K562 (cell line): ENCODE data around the gene POLR3GL. TPM values are rescaled to one million over a fixed set of nuclear protein-coding genes. Genes with fewer than 3 reads are reported as not detected.
A peak's percentile ranks its signal among the peaks of the same experiment; 100 is the strongest.

Experiments
- ATAC-seq: fragments of 200-7000 bp; cut with Tn5 transposase; 3 replicates; pipeline ENCODE4 v1.9.1; 2020; ENCODE audit warnings: moderate library complexity
- BruUV-seq: library from RNA; stranded (reverse); fragments of 400-500 nt; replicated peaks from 2 replicates; lab custom pipeline; 2021; lab: Mats Ljungman, UMichigan
- CTCF ChIA-PET: fragments of 300-600 bp; formaldehyde crosslinking; extraction: SDS; loops from one replicate; lab custom pipeline; 2021; ENCODE audit warnings: low intra/inter-chr PET ratio; lab: Yijun Ruan, JAX
- POLR2A ChIA-PET: fragments of 300-600, 350-650 bp; sonication (Branson Sonifier 250); formaldehyde crosslinking; extraction: SDS; loops from one replicate; lab custom pipeline; 2021; ENCODE audit warnings: antibody characterized with exemption, inconsistent platforms; lab: Yijun Ruan, JAX
- DNase-seq, 4 experiments: peaks; one replicate each; pipeline versions ENCODE4 v3.0.0 to v3.0.0-alpha.2; 2011 to 2018; ENCODE audit warnings: low spot score in 3 of 4, mixed read lengths in 3 of 4; ENCODE audit errors: extremely low read depth in 1 of 4
- FAIRE-seq: peaks from 2 replicates; lab custom pipeline; 2011; peaks lifted over from hg19 to GRCh38; lab: Jason Lieb, UNC
- H2AFZ ChIP-seq: 2 replicates; pipeline ENCODE4 v1.6.0; 2011; ENCODE audit warnings: low read depth, low read length, control low read depth, inconsistent platforms
- H3K27ac ChIP-seq: fragments of 200-600 bp; 3 replicates; pipeline ENCODE4 v1.8.0; 2011; ENCODE audit warnings: low read depth, mild to moderate bottlenecking, control low read depth, inconsistent platforms, low read length, moderate library complexity, mixed read lengths; ENCODE audit errors: extremely low read depth
- H3K27me3 ChIP-seq, 2 experiments: fragments of 300-600 bp in 1 of 2; 2 replicates in 1 of 2; 3 replicates in 1 of 2; pipeline versions ENCODE4 v1.6.0 to v1.8.0; 2011; ENCODE audit warnings: inconsistent platforms in 2 of 2, low read length in 2 of 2, mild to moderate bottlenecking in 1 of 2, mixed read lengths in 1 of 2, moderate library complexity in 1 of 2; ENCODE audit not compliant: control insufficient read depth in 2 of 2, insufficient read depth in 2 of 2
- H3K36me3 ChIP-seq: fragments of 300-600 bp; 3 replicates; pipeline ENCODE4 v1.8.0; 2011; ENCODE audit warnings: mild to moderate bottlenecking, low read length, inconsistent platforms; ENCODE audit not compliant: control insufficient read depth, insufficient read depth
- H3K4me1 ChIP-seq, 2 experiments: fragments of 200-600 bp in 1 of 2; replicated peaks in 1 of 2; 2 replicates in 1 of 2; 3 replicates in 1 of 2; pipeline versions ENCODE4 v1.5.1 to v1.8.0; 2011; ENCODE audit warnings: inconsistent platforms in 2 of 2, low read length in 2 of 2, mild to moderate bottlenecking in 1 of 2, mixed read lengths in 1 of 2, moderate library complexity in 1 of 2; ENCODE audit not compliant: control insufficient read depth in 2 of 2, insufficient read depth in 2 of 2
- H3K4me2 ChIP-seq: 2 replicates; pipeline ENCODE4 v1.6.1; 2011; ENCODE audit warnings: low read length, control low read depth, inconsistent platforms, mixed read lengths; ENCODE audit not compliant: insufficient read depth
- H3K4me3 ChIP-seq: fragments of 200-600 bp; sonication (generic), shearing (Covaris generic); 2 replicates; pipeline ENCODE4 v1.5.1; 2016; ENCODE audit warnings: control low read depth, inconsistent platforms
- H3K79me2 ChIP-seq: fragments of 200-600 bp; 3 replicates; pipeline ENCODE4 v1.8.0; 2011; ENCODE audit warnings: low read length, inconsistent platforms; ENCODE audit not compliant: control insufficient read depth, insufficient read depth
- H3K9ac ChIP-seq, 2 experiments: 2 replicates each; pipeline versions ENCODE4 v1.6.0 to v1.6.1; 2011; ENCODE audit warnings: low read depth in 2 of 2, low read length in 2 of 2, control low read depth in 1 of 2, inconsistent platforms in 1 of 2, mild to moderate bottlenecking in 1 of 2, mixed read lengths in 1 of 2; ENCODE audit not compliant: insufficient read depth in 1 of 2
- H3K9me1 ChIP-seq: one replicate; pipeline ENCODE4 v1.6.0; 2011; ENCODE audit warnings: inconsistent platforms, mild to moderate bottlenecking, low read length, moderate library complexity; ENCODE audit not compliant: control insufficient read depth, insufficient read depth
- H3K9me3 ChIP-seq: replicated peaks from 2 replicates; pipeline ENCODE4 v1.5.1; 2011; ENCODE audit warnings: low read depth, low read length, inconsistent platforms; ENCODE audit not compliant: control insufficient read depth, insufficient read depth
- H4K20me1 ChIP-seq: replicated peaks from 2 replicates; pipeline ENCODE4 v1.6.1; 2011; ENCODE audit warnings: low read length, inconsistent platforms, mixed read lengths; ENCODE audit not compliant: control insufficient read depth, insufficient read depth
- FOXP4 ChIP-seq: sonication (generic); formaldehyde crosslinking; IDR thresholded peaks from 2 replicates; pipeline ENCODE4 v1.8.0; 2022; ENCODE audit warnings: mild to moderate bottlenecking, missing genetic modification reagents, borderline replicate concordance
- ZKSCAN1 ChIP-seq: fragments of 150-350 bp; IDR thresholded peaks from 2 replicates; pipeline ENCODE4 v1.6.1; 2016; ENCODE audit warnings: low read depth, low read length
- ZNF57 ChIP-seq: fragments of 450-650 bp; formaldehyde crosslinking; IDR thresholded peaks from 2 replicates; pipeline ENCODE4 v1.4.0; 2020; ENCODE audit warnings: mild to moderate bottlenecking, moderate library complexity
- WGBS: fragments of 100-300 bp; shearing (Covaris generic); methylation state at CpG from one replicate; pipeline ENCODE4 v1.1.6; 2016; ENCODE audit warnings: low coverage, mixed read lengths; ENCODE audit not compliant: insufficient coverage; ENCODE audit errors: missing lambda C conversion rate; 5-methylcytosine and 5-hydroxymethylcytosine counted together
- in situ Hi-C: fragments of 300-500 bp; cut with MboI; formaldehyde crosslinking; loops from 4 replicates; pipeline ENCODE4 v1.15.0; 2018; ENCODE audit warnings: inconsistent platforms, mixed read lengths
- intact Hi-C: fragments of 100-400 bp; cut with micrococcal nuclease; formaldehyde crosslinking; loops from 2 replicates; pipeline ENCODE4 v1.14.2; 2022
- polyA plus RNA-seq, 8 experiments: library from polyadenylated mRNA; depleted of rRNA in 4 of 8; stranded (reverse) in 5 of 8; unstranded in 3 of 8; fragments of >200 nt; fragmentation: Nextera tagmentation in 2 of 8; fragmentation: Illumina TruSeq in 1 of 8; extraction: Ambion mirVana in 2 of 8; extraction: Trizol in 1 of 8; gene quantifications; 2 replicates each; pipeline versions ENCODE4 v1.2.1 to v1.2.3, GENCODE V29; 2011 to 2014; ENCODE audit warnings: inconsistent platforms in 1 of 8, missing spikeins in 1 of 8
- total RNA-seq, 7 experiments: library from RNA; depleted of rRNA in 6 of 7; stranded (reverse); fragments of >200 nt in 6 of 7; fragmentation: Illumina TruSeq in 2 of 7; extraction: Trizol in 2 of 7; gene quantifications; 2 replicates each; pipeline versions ENCODE4 v1.2.1 to v1.2.3, GENCODE V29; 2011 to 2021; ENCODE audit warnings: low replicate concordance in 1 of 7

The POLR3GL gene
- total and polyA plus RNA-seq, 9 of the 15 experiments (the other 6 are each of a cell fraction or from before 2014, with no cell fraction given) = 14.6 to 48.4 (median 38.2) TPM

DNA sequence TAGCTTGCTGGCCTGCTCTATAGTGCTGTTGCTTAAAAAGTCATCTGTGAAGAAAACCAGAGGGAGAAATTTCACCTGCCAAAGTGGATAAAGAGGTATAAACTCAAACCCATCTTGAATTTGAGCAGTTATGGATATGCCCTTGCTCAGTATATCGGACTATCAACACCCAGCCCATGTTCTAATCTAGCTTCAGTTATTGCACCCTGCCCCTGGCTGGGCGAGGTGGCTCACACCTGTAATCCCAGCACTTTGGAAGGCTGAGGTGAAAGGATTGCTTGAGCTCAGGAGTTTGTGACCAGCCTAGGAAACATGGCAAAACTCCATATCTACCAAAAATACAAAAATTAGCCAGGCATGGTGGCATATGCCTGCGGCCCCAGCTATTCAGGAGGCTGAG is 20.0 kb upstream of the POLR3GL start:
- Histone ChIP-seq H3K4me2 (no peak overlapping the region), H3K9me3 (no peaks in the 10 kb centered on the region), H2AFZ (no peak overlapping the region), H3K79me2 (no peaks in the 10 kb centered on the region), H3K9me1 (no peaks in the 10 kb centered on the region), H3K27me3 (no peaks in the 10 kb centered on the region), H3K9ac (no peak overlapping the region), H3K36me3 (peaks cover 18% of the 10 kb centered on the region; the same call in 1 of the 3 replicates), H3K27ac (no peak overlapping the region), H4K20me1 (no peaks in the 10 kb centered on the region), H3K4me1 (no peaks in the 10 kb centered on the region), H3K4me3 (no peak overlapping the region)
- intact Hi-C loops = no loop called here
- POLR2A ChIA-PET = interaction anchor here (1.4 to 1.9 kb wide), 2 partner anchors 13 to 17 kb away, joined by 4 to 6 read pairs; partner anchors contain the start of genes LIX1L and RBM8A
- TF ChIP-seq ZNF57 (CRISPR knock-in tag) = no peak
- no TSS peak for BruUV-seq
- 85% methylated on average over 3 of the region's 3 CpGs for whole genome bisulfite sequencing
- CTCF ChIA-PET = no interaction called here
- FAIRE-seq = no peak
- ATAC-seq = no peak
- in situ Hi-C loops = no loop called here
- no peak for DNase-seq

- CTCF ChIA-PET = no interaction called here
- Histone ChIP-seq H3K36me3 (peaks cover 15% of the 10 kb centered on the region; the same call in 1 of the 3 replicates), H3K27me3 (no peaks in the 10 kb centered on the region), H3K9me1 (no peaks in the 10 kb centered on the region), H3K4me3 (no peak overlapping the region), H4K20me1 (no peaks in the 10 kb centered on the region), H3K4me2 (no peak overlapping the region), H3K4me1 (peaks cover 0 to 3% of the 10 kb centered on the region in 2 experiments; a peak in 3 of 5 replicates), H2AFZ (no peak overlapping the region), H3K79me2 (no peaks in the 10 kb centered on the region), H3K9me3 (no peaks in the 10 kb centered on the region), H3K9ac (no peak overlapping the region), H3K27ac (no peak overlapping the region)
- intact Hi-C loops (no loop called here), in situ Hi-C loops (no loop called here)
- WGBS = 88% methylated on average over 4 of the region's 4 CpGs
- ATAC-seq (no peak), DNase-seq (no peak), FAIRE-seq (no peak)
- POLR2A ChIA-PET = no interaction called here
- no TSS peak for BruUV-seq
- TF ChIP-seq FOXP4 (no peak), ZKSCAN1 (peak; percentile 84)
Observed at GRCh38 chr1:145946477-145946986, 18.0 kb upstream of the POLR3GL start.
